Keratinocyte (primary cell): Measurements from ENCODE around the gene GLTPD2. TPM values are rescaled to one million over a fixed set of nuclear protein-coding genes. Genes with fewer than 3 reads are reported as not detected.
A peak's percentile ranks its signal among the peaks of the same experiment; 100 is the strongest.

Experiments
- DNase-seq: peaks from one replicate; pipeline ENCODE4 v3.0.0-alpha.2; 2011; ENCODE audit warnings: low read depth, missing footprints, low spot score
- FAIRE-seq: peaks from 2 replicates; lab custom pipeline; 2011; peaks lifted over from hg19 to GRCh38; lab: Jason Lieb, UNC
- H2AFZ ChIP-seq: 2 replicates; pipeline ENCODE4 v1.6.0; 2012; ENCODE audit warnings: low read length, control low read depth, inconsistent platforms; ENCODE audit not compliant: control insufficient read depth
- H3K27ac ChIP-seq: 2 replicates; pipeline ENCODE4 v1.5.1; 2011; ENCODE audit warnings: low read length; ENCODE audit not compliant: control insufficient read depth, insufficient read depth
- H3K27me3 ChIP-seq: 3 replicates; pipeline ENCODE4 v1.6.0; 2011; ENCODE audit warnings: low read length; ENCODE audit not compliant: control insufficient read depth, insufficient read depth; ENCODE audit errors: extremely low read depth
- H3K36me3 ChIP-seq, 2 experiments: 2 replicates in 1 of 2; 3 replicates in 1 of 2; pipeline ENCODE4 v1.5.1; 2011; ENCODE audit warnings: low read length in 2 of 2, mild to moderate bottlenecking in 1 of 2; ENCODE audit not compliant: control insufficient read depth in 2 of 2, insufficient read depth in 2 of 2; ENCODE audit errors: extremely low read depth in 1 of 2
- H3K4me1 ChIP-seq: 3 replicates; pipeline ENCODE4 v1.5.1; 2011; ENCODE audit warnings: low read length; ENCODE audit not compliant: control insufficient read depth, insufficient read depth; ENCODE audit errors: extremely low read depth
- H3K4me2 ChIP-seq: 3 replicates; pipeline ENCODE4 v1.6.0; 2011; ENCODE audit warnings: low read depth, low read length; ENCODE audit not compliant: control insufficient read depth, insufficient read depth; ENCODE audit errors: extremely low read depth
- H3K4me3 ChIP-seq, 3 experiments: fragments of 200-600 bp in 1 of 3; sonication (generic) in 1 of 3; 2 replicates in 2 of 3; 3 replicates in 1 of 3; pipeline ENCODE4 v1.5.1; 2011 to 2016; ENCODE audit warnings: low read length in 3 of 3, mild to moderate bottlenecking in 3 of 3, control low read depth in 2 of 3, inconsistent platforms in 1 of 3, low read depth in 1 of 3, mixed read lengths in 1 of 3, mixed run types in 1 of 3, moderate library complexity in 1 of 3; ENCODE audit not compliant: control insufficient read depth in 2 of 3, insufficient read depth in 2 of 3; ENCODE audit errors: extremely low read depth in 1 of 3
- H3K79me2 ChIP-seq: 2 replicates; pipeline ENCODE4 v1.6.0; 2012; ENCODE audit warnings: low read length; ENCODE audit not compliant: control insufficient read depth, insufficient read depth
- H3K9ac ChIP-seq: 3 replicates; pipeline ENCODE4 v1.6.0; 2011; ENCODE audit warnings: low read length; ENCODE audit not compliant: control insufficient read depth, insufficient read depth; ENCODE audit errors: extremely low read depth
- H3K9me1 ChIP-seq: 3 replicates; pipeline ENCODE4 v1.6.0; 2011; ENCODE audit warnings: low read length; ENCODE audit not compliant: control insufficient read depth, insufficient read depth; ENCODE audit errors: extremely low read depth
- H3K9me3 ChIP-seq: 2 replicates; pipeline ENCODE4 v1.5.1; 2012; ENCODE audit warnings: low read depth, low read length; ENCODE audit not compliant: control insufficient read depth
- H4K20me1 ChIP-seq: 3 replicates; pipeline ENCODE4 v1.6.0; 2011; ENCODE audit warnings: low read length; ENCODE audit not compliant: control insufficient read depth, insufficient read depth; ENCODE audit errors: extremely low read depth
- EZH2 ChIP-seq: IDR thresholded peaks from one replicate; pipeline ENCODE4 v1.6.1; 2012; ENCODE audit warnings: inconsistent platforms, mild to moderate bottlenecking, low read length, moderate library complexity
- dilution Hi-C: fragments of 300-500 bp; cut with MboI; formaldehyde crosslinking; loops from one replicate; pipeline ENCODE4 v1.7.0; 2020; ENCODE audit warnings: low sequenced_read_pairs; ENCODE audit not compliant: extremely low pct_ligation_motif_present
- polyA plus RNA-seq, 5 experiments: library from polyadenylated mRNA; depleted of rRNA in 3 of 5; stranded (reverse) in 3 of 5; stranded (forward) in 1 of 5; unstranded in 1 of 5; fragments of >200 nt; gene quantifications; 1 replicate in 1 of 5; 2 replicates in 3 of 5; 3 replicates in 1 of 5; pipeline versions ENCODE4 v1.2.1 to v1.2.3, GENCODE V29; 2011 to 2012; ENCODE audit warnings: missing spikeins in 2 of 5, low read depth in 1 of 5, low replicate concordance in 1 of 5
- TF ChIP-seq, protein P1 (sequence below), 3 experiments: IDR thresholded peaks in 1 of 3; conservative IDR thresholded peaks in 1 of 3; optimal IDR thresholded peaks in 1 of 3; 2 replicates in 2 of 3; 3 replicates in 1 of 3; pipeline versions ENCODE3 to v1.5.1; 2011; ENCODE audit warnings: low read length in 3 of 3, mild to moderate bottlenecking in 3 of 3, moderate library complexity in 2 of 3, control low read depth in 1 of 3, inconsistent platforms in 1 of 3; ENCODE audit not compliant: insufficient read depth in 2 of 3; ENCODE audit errors: extremely low read depth in 1 of 3

GLTPD2 gene
- polyA plus RNA-seq, 1 donor (not counting 4 experiments of a cell fraction or from before 2014, with no cell fraction given) = not detected

- Histone ChIP-seq H3K4me2 (peak overlapping the region; percentile 31), H3K9ac (peak overlapping the region; percentile 13), H4K20me1 (peaks cover 6% of the 10 kb centered on the region), H3K27ac (peak overlapping the region; percentile 22), H3K79me2 (peaks cover 89% of the 10 kb centered on the region), H3K36me3 (peaks cover 10 to 31% of the 10 kb centered on the region in 2 experiments), H2AFZ (no peak overlapping the region), H3K4me1 (peaks cover 45% of the 10 kb centered on the region), H3K4me3 (no peak overlapping the region), H3K27me3 (no peaks in the 10 kb centered on the region), H3K9me3 (no peaks in the 10 kb centered on the region), H3K9me1 (peaks cover 11% of the 10 kb centered on the region)
- FAIRE-seq (no peak), DNase-seq (no peak)
- dilution Hi-C loops = no loop called here
- TF ChIP-seq, protein P1, sequence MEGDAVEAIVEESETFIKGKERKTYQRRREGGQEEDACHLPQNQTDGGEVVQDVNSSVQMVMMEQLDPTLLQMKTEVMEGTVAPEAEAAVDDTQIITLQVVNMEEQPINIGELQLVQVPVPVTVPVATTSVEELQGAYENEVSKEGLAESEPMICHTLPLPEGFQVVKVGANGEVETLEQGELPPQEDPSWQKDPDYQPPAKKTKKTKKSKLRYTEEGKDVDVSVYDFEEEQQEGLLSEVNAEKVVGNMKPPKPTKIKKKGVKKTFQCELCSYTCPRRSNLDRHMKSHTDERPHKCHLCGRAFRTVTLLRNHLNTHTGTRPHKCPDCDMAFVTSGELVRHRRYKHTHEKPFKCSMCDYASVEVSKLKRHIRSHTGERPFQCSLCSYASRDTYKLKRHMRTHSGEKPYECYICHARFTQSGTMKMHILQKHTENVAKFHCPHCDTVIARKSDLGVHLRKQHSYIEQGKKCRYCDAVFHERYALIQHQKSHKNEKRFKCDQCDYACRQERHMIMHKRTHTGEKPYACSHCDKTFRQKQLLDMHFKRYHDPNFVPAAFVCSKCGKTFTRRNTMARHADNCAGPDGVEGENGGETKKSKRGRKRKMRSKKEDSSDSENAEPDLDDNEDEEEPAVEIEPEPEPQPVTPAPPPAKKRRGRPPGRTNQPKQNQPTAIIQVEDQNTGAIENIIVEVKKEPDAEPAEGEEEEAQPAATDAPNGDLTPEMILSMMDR (optimal IDR thresholded peaks at IDR 0.05 in 1 of 3, IDR thresholded peaks at IDR 0.05 in 1 of 3, conservative IDR thresholded peaks at IDR 0.05 in 1 of 3; ENCODE audit: extremely low read depth in 1 of 3, insufficient read depth in 2 of 3, low read length in 3 of 3) = no peak
Measured at GRCh38 chr17:4837471-4838308, 48.9 kb downstream of the GLTPD2 start.

DNA sequence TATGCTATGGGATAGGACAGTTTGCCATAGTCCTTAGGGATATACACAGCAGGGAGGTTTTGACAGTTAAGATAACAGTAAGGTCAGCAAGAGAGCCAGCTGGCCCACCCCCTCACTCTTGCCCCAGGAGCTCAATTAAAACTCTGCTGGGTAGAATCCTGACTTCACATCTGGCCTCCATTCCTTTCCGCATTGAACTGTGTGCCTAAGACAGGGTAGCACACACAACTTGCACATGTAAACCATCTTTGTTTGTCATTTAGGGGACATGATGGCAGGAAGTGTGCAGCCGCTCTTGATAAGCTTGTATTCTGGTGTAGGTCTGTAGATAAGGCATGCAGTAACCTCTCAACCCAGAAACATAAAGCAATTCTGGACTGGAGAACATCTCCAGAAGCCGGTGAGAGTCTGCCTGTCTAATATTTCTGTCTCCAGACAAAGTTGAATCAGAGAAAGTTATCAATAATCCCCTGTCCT, 49.6 kb downstream of the GLTPD2 start:
- dilution Hi-C loops = no loop called here
- FAIRE-seq = no peak
- peaks cover 11% of the 10 kb centered on the region for H3K9me1 ChIP-seq

More for the DNA sequence above, 49.6 kb downstream of the GLTPD2 start:
- Histone ChIP-seq H3K9me3 (no peaks in the 10 kb centered on the region), H2AFZ (no peak overlapping the region), H4K20me1 (peaks cover 6% of the 10 kb centered on the region), H3K4me1 (peaks cover 45% of the 10 kb centered on the region), H3K36me3 (peaks cover 10 to 31% of the 10 kb centered on the region in 2 experiments), H3K9ac (no peak overlapping the region), H3K27ac (no peak overlapping the region), H3K27me3 (no peaks in the 10 kb centered on the region), H3K4me2 (no peak overlapping the region), H3K4me3 (no peak overlapping the region), H3K79me2 (peaks cover 93% of the 10 kb centered on the region)
- TF ChIP-seq, protein P1 (optimal IDR thresholded peaks at IDR 0.05 in 1 of 3, IDR thresholded peaks at IDR 0.05 in 1 of 3, conservative IDR thresholded peaks at IDR 0.05 in 1 of 3; ENCODE audit: extremely low read depth in 1 of 3, insufficient read depth in 2 of 3, low read length in 3 of 3) = no peak
- TF ChIP-seq EZH2 = no peak
- no peak for DNase-seq
